UCSD-AML1 (cell line): ENCODE results near the gene SP7.

Experiments
- DNase-seq: peaks from one replicate; lab custom pipeline; 2025; ENCODE audit not compliant: unreplicated experiment; lab: John Stamatoyannopoulos, UW

SP7 gene

DNA sequence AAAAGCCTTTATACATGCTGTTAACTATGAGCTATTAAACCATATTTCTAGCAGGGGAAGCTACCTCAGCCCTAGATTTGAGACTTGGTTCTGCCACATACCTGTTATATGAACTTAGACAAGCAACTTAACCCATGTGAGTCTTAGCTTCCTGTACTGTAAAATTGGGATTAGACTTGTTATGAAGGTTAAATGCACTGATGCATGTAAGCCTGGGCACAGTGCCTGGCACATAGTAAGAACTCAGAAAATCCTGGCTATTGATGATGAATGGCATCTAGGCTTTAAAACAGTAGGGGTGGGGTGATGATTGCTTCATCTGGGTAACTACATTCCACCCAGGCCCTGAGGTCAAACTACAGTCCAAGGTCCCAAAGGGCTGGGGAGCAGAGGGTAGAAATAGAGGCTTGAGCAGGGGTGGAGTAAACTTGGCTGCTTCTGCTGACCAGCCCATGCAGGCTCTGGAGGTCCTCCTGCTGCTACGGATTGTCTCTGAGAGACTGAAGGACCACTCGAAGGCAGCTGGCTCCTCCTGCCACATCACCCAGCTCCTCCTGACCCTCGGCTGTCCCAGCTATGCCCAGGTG lies 56.8 kb downstream of the SP7 start:
- DNase-seq, result no peak

DNA sequence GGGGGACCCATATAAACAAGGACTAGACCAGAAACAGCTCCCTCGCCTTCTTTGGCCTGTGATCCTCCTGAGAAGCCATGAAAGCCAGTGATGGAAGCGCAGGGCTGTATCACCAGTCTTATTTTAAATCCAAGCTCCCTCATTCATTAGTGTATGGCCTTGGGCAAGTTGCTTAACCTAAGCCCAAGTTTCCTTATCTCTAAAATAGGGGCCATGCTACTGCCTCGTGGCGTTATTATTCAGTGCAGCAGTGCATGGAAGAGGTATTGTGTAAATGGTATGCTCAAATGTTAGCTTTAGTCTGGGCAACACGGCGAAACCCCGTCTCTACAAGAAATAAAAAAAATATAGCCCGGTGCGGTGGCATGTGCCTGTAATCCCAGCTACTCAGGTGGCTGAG lies 58.2 kb downstream of the SP7 start:
- no peak for DNase-seq
